Ishikawa (cell line): ENCODE measurements around the gene CD4.

Experiments used
- CEBPB ChIP-seq: IDR thresholded peaks from 2 replicates; pipeline ENCODE4 v1.6.1; 2012
- EGR1 ChIP-seq: IDR thresholded peaks from 2 replicates; pipeline ENCODE4 v1.6.1; 2012
- EP300 ChIP-seq: IDR thresholded peaks from 2 replicates; pipeline ENCODE4 v1.6.1; 2012; ENCODE audit warnings: borderline replicate concordance
- RAD21 ChIP-seq: IDR thresholded peaks from 2 replicates; pipeline ENCODE4 v1.6.1; 2012; ENCODE audit warnings: low read depth
- TAF1 ChIP-seq: IDR thresholded peaks from 2 replicates; pipeline ENCODE4 v1.6.1; 2012; ENCODE audit warnings: low read depth, mild to moderate bottlenecking
- TEAD4 ChIP-seq: IDR thresholded peaks from 2 replicates; pipeline ENCODE4 v1.6.1; 2012
- TF ChIP-seq, protein P1 (sequence below): IDR thresholded peaks from 2 replicates; pipeline ENCODE4 v1.6.1; 2012; ENCODE audit warnings: low read depth, mild to moderate bottlenecking

GRCh38 chr12:6834254-6834653 is 44.9 kb downstream of the CD4 start:
- TF ChIP-seq, protein P1, sequence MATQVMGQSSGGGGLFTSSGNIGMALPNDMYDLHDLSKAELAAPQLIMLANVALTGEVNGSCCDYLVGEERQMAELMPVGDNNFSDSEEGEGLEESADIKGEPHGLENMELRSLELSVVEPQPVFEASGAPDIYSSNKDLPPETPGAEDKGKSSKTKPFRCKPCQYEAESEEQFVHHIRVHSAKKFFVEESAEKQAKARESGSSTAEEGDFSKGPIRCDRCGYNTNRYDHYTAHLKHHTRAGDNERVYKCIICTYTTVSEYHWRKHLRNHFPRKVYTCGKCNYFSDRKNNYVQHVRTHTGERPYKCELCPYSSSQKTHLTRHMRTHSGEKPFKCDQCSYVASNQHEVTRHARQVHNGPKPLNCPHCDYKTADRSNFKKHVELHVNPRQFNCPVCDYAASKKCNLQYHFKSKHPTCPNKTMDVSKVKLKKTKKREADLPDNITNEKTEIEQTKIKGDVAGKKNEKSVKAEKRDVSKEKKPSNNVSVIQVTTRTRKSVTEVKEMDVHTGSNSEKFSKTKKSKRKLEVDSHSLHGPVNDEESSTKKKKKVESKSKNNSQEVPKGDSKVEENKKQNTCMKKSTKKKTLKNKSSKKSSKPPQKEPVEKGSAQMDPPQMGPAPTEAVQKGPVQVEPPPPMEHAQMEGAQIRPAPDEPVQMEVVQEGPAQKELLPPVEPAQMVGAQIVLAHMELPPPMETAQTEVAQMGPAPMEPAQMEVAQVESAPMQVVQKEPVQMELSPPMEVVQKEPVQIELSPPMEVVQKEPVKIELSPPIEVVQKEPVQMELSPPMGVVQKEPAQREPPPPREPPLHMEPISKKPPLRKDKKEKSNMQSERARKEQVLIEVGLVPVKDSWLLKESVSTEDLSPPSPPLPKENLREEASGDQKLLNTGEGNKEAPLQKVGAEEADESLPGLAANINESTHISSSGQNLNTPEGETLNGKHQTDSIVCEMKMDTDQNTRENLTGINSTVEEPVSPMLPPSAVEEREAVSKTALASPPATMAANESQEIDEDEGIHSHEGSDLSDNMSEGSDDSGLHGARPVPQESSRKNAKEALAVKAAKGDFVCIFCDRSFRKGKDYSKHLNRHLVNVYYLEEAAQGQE: no peak
- TF ChIP-seq EGR1 (no peak), RAD21 (no peak), EP300 (no peak), TEAD4 (no peak), TAF1 (no peak), CEBPB (no peak)
